ENCODE data around the gene DGLUCY.
"Not testable (repeated sequence)": the region's sequence is repeated elsewhere in the genome, so short reads cannot be mapped to it uniquely, and the experiment has no call there.

Gene DGLUCY

GRCh38 chr14:91171291-91171690 lies 57.4 kb downstream of the DGLUCY start:
- no peak for DNase-seq (ENCODE audit: low spot score)

GRCh38 chr14:91173221-91173670 lies 59.4 kb downstream of the DGLUCY start:
- peak; percentile 66 for DNase-seq (ENCODE audit: low spot score)

- DNase-seq (ENCODE audit: low spot score), result no peak
Measured at GRCh38 chr14:91173904-91174303, 60.0 kb downstream of the DGLUCY start.

- no peak for DNase-seq (ENCODE audit: low spot score)
Measured at GRCh38 chr14:91175291-91176201, 61.7 kb downstream of the DGLUCY start.

- DNase-seq (ENCODE audit: low spot score), result peak; percentile 43
Measured at GRCh38 chr14:91177073-91178034, 63.5 kb downstream of the DGLUCY start.

GRCh38 chr14:91180611-91181010 lies 66.7 kb downstream of the DGLUCY start:
- DNase-seq (ENCODE audit: low spot score), result no peak

- DNase-seq (ENCODE audit: low spot score), result not testable (repeated sequence)
Measured at GRCh38 chr14:91182753-91183152, 68.9 kb downstream of the DGLUCY start.

GRCh38 chr14:91184559-91184958 lies 70.7 kb downstream of the DGLUCY start:
- DNase-seq (ENCODE audit: low spot score), result no peak

- DNase-seq (ENCODE audit: low spot score), result no peak
Measured at GRCh38 chr14:91185721-91186120, 71.8 kb downstream of the DGLUCY start.

GRCh38 chr14:91186515-91187066 lies 72.7 kb downstream of the DGLUCY start:
- no peak for DNase-seq (ENCODE audit: low spot score)

GRCh38 chr14:91187271-91187670 lies 73.4 kb downstream of the DGLUCY start:
- DNase-seq (ENCODE audit: low spot score), result no peak

- DNase-seq (ENCODE audit: low spot score), result no peak
Measured at GRCh38 chr14:91190853-91191252, 77.0 kb downstream of the DGLUCY start.

- no peak for DNase-seq (ENCODE audit: low spot score)
Measured at GRCh38 chr14:91193069-91193468, 79.2 kb downstream of the DGLUCY start.

- DNase-seq (ENCODE audit: low spot score), result no peak
Measured at GRCh38 chr14:91195881-91196280, 82.0 kb downstream of the DGLUCY start.

- no peak for DNase-seq (ENCODE audit: low spot score)
Measured at GRCh38 chr14:91197631-91198030, 83.8 kb downstream of the DGLUCY start.

- DNase-seq (ENCODE audit: low spot score), result not testable (repeated sequence)
Measured at GRCh38 chr14:91200802-91201201, 86.9 kb downstream of the DGLUCY start.

- no peak for DNase-seq (ENCODE audit: low spot score)
Measured at GRCh38 chr14:91202234-91202974, 88.5 kb downstream of the DGLUCY start.

GRCh38 chr14:91204657-91205056 lies 90.8 kb downstream of the DGLUCY start:
- no peak for DNase-seq (ENCODE audit: low spot score)

GRCh38 chr14:91205459-91205858 lies 91.6 kb downstream of the DGLUCY start:
- DNase-seq (ENCODE audit: low spot score), result no peak

- no peak for DNase-seq (ENCODE audit: low spot score)
Measured at GRCh38 chr14:91207008-91207407, 93.1 kb downstream of the DGLUCY start.

- DNase-seq (ENCODE audit: low spot score), result no peak
Measured at GRCh38 chr14:91211017-91211416, 97.1 kb downstream of the DGLUCY start.

- DNase-seq (ENCODE audit: low spot score), result no peak
Measured at GRCh38 chr14:91214306-91214705, 100.4 kb downstream of the DGLUCY start.
